ENCODE data around the gene ADRB1.

- TF ChIP-seq CTCF (CRISPR knock-in tag; IDR thresholded peaks at IDR 0.05) (no peak), FOSL1 (CRISPR knock-in tag; IDR thresholded peaks at IDR 0.05; ENCODE audit: borderline replicate concordance) (no peak), RXRA (CRISPR knock-in tag; IDR thresholded peaks at IDR 0.05) (no peak), RARG (CRISPR knock-in tag; IDR thresholded peaks at IDR 0.05; ENCODE audit: low read depth) (no peak), ZNF589 (CRISPR knock-in tag; conservative IDR thresholded peaks at IDR 0.05) (no peak), POLR2A (IDR thresholded peaks at IDR 0.05; ENCODE audit: insufficient read depth in 1 of 2, low read depth in 2 of 2, low read length in 2 of 2) (no peak), POGZ (CRISPR knock-in tag; IDR thresholded peaks at IDR 0.05) (no peak), SP1 (IDR thresholded peaks at IDR 0.05) (no peak), SP1 (CRISPR knock-in tag; IDR thresholded peaks at IDR 0.05) (no peak), SMAD1 (CRISPR knock-in tag; IDR thresholded peaks at IDR 0.05; ENCODE audit: borderline replicate concordance, low read depth) (no peak), ARNTL (CRISPR knock-in tag; IDR thresholded peaks at IDR 0.05) (no peak), SRSF1 (optimal IDR thresholded peaks at IDR 0.05; ENCODE audit: low read depth, low read length) (no peak), FOXK2 (IDR thresholded peaks at IDR 0.05) (no peak), GLI4 (CRISPR knock-in tag; IDR thresholded peaks at IDR 0.05; ENCODE audit: borderline replicate concordance) (no peak)
Observed at GRCh38 chr10:114003161-114003941, 40.3 kb upstream of the ADRB1 start.

Measured in HepG2 (cell line).